Measurements from ENCODE around the gene MYBBP1A. TPM values are rescaled to one million over a fixed set of nuclear protein-coding genes. Genes with fewer than 3 reads are reported as not detected.
A peak's percentile ranks its signal among the peaks of the same experiment; 100 is the strongest.
"Not testable (repeated sequence)": the region's sequence is repeated elsewhere in the genome, so short reads cannot be mapped to it uniquely, and the experiment has no call there.

MYBBP1A gene, protein sequence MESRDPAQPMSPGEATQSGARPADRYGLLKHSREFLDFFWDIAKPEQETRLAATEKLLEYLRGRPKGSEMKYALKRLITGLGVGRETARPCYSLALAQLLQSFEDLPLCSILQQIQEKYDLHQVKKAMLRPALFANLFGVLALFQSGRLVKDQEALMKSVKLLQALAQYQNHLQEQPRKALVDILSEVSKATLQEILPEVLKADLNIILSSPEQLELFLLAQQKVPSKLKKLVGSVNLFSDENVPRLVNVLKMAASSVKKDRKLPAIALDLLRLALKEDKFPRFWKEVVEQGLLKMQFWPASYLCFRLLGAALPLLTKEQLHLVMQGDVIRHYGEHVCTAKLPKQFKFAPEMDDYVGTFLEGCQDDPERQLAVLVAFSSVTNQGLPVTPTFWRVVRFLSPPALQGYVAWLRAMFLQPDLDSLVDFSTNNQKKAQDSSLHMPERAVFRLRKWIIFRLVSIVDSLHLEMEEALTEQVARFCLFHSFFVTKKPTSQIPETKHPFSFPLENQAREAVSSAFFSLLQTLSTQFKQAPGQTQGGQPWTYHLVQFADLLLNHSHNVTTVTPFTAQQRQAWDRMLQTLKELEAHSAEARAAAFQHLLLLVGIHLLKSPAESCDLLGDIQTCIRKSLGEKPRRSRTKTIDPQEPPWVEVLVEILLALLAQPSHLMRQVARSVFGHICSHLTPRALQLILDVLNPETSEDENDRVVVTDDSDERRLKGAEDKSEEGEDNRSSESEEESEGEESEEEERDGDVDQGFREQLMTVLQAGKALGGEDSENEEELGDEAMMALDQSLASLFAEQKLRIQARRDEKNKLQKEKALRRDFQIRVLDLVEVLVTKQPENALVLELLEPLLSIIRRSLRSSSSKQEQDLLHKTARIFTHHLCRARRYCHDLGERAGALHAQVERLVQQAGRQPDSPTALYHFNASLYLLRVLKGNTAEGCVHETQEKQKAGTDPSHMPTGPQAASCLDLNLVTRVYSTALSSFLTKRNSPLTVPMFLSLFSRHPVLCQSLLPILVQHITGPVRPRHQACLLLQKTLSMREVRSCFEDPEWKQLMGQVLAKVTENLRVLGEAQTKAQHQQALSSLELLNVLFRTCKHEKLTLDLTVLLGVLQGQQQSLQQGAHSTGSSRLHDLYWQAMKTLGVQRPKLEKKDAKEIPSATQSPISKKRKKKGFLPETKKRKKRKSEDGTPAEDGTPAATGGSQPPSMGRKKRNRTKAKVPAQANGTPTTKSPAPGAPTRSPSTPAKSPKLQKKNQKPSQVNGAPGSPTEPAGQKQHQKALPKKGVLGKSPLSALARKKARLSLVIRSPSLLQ (N-terminal part only)
- 12.7 TPM for total RNA-seq (2013)
- polyA plus RNA-seq (10 to 100 TPM in 1 of 3 donors, 1 to 10 TPM in 2; 4.2 to 22.3 (median 5.3) TPM), polyA minus RNA-seq (17.9 and 32.4 TPM in 2 replicates), total RNA-seq (2.7 to 20.5 (median 11.1) reads per million in 11 experiments)

DNA sequence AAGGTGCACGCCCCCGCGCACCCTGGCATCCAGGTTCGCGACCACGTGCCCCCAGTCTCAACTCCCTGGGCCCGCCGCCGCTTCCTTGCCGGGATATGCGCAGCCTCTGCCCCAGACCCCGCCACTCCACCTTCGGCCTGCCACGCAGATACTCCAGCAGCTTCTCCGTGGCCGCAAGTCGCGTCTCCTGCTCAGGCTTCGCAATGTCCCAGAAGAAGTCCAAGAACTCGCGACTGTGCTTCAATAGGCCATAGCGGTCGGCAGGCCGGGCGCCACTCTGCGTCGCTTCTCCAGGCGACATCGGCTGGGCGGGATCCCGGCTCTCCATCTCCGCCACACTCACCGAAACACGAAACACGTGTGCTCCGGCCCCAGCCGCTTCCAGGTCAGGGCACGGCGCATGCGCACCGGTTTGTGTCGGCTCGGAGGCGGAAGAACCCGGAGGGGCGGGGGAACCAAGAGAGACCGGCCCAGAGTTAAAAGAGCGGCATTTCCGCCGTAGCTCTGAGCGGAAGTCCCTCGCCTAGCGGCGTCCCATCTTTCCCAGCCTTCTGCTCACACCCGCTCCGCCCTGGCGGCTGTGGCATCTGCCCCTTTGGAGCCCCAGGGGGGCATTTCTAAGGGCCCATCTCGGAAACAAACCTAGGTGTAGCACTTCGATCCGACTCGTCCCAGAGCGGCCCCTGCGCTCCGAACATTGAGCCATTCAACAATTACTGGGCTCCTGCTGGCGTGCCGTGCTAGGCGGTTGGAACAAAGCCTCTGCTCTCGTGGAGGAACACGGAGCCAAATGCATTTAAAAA lies at the start of gene MYBBP1A:
Gene MYBBP1A (minus strand): TSS at position 388 of the 803 bp plus-strand sequence. CDS start 60 bp downstream, at position 328.
- peak; percentile 94 to 96 (median 95) for DNase-seq
- Mint-ChIP-seq H3K4me1 (peaks cover 21% of the 10 kb centered on the region), H3K36me3 (peaks cover 27 to 34% of the 10 kb centered on the region in 2 donors), H3K27ac (peak within 1 kb of the TSS; percentile 86 to 96 (median 95)), H3K27me3 (ENCODE audit: low read depth in 3 of 3) (peaks cover 0 to 2% (median 1%) of the 10 kb centered on the region in 3 donors), H3K9me3 (no peaks in the 10 kb centered on the region), H3K4me3 (peak within 1 kb of the TSS; percentile 91 to 97)
- Histone ChIP-seq H3K4me3 (replicated peaks in 1 of 3; ENCODE audit: low read depth in 2 of 3, low read length in 3 of 3) (peak within 1 kb of the TSS; percentile 70 to 89 (median 87)), H3K79me2 (ENCODE audit: insufficient read depth, low read length) (peaks cover 17% of the 10 kb centered on the region), H4K20me1 (ENCODE audit: insufficient read depth, low read length) (no peaks in the 10 kb centered on the region), H3K9ac (ENCODE audit: insufficient read depth, low read length, poor library complexity, severe bottlenecking) (peak within 1 kb of the TSS; percentile 70), H3K27me3 (ENCODE audit: control insufficient read depth in 2 of 2, insufficient read depth in 2 of 2, low read length in 2 of 2) (no peaks in the 10 kb centered on the region), H3K4me2 (replicated peaks; ENCODE audit: extremely low read depth, low read length, poor library complexity, severe bottlenecking) (peak within 1 kb of the TSS; percentile 96), H3K36me3 (replicated peaks in 1 of 2; ENCODE audit: control insufficient read depth in 1 of 2, insufficient read depth in 2 of 2, low read length in 2 of 2) (peaks cover 28 to 34% of the 10 kb centered on the region in 2 donors), H2AFZ (ENCODE audit: insufficient read depth, low read depth, low read length, poor library complexity, severe bottlenecking) (peak within 1 kb of the TSS; percentile 91), H3K9me3 (replicated peaks in 1 of 2; ENCODE audit: control insufficient read depth in 1 of 2, insufficient read depth in 1 of 2, low read length in 2 of 2) (no peaks in the 10 kb centered on the region), H3K27ac (ENCODE audit: low read depth in 1 of 2, low read length in 2 of 2) (peak within 1 kb of the TSS; percentile 62 to 80), H3K4me1 (ENCODE audit: control insufficient read depth in 1 of 2, insufficient read depth in 2 of 2, low read length in 2 of 2) (peaks cover 19 to 26% of the 10 kb centered on the region in 2 donors)
- under 1% methylated on average over 69 of the region's 69 CpGs for WGBS (ENCODE audit: insufficient coverage)
- intact Hi-C loops (cut with micrococcal nuclease), result loop anchor here in 1 of 2 donors (5.0 kb wide), 1 partner anchor 188 kb away; the partner anchor contains the start of gene UBE2G1
- TF ChIP-seq, protein P1, sequence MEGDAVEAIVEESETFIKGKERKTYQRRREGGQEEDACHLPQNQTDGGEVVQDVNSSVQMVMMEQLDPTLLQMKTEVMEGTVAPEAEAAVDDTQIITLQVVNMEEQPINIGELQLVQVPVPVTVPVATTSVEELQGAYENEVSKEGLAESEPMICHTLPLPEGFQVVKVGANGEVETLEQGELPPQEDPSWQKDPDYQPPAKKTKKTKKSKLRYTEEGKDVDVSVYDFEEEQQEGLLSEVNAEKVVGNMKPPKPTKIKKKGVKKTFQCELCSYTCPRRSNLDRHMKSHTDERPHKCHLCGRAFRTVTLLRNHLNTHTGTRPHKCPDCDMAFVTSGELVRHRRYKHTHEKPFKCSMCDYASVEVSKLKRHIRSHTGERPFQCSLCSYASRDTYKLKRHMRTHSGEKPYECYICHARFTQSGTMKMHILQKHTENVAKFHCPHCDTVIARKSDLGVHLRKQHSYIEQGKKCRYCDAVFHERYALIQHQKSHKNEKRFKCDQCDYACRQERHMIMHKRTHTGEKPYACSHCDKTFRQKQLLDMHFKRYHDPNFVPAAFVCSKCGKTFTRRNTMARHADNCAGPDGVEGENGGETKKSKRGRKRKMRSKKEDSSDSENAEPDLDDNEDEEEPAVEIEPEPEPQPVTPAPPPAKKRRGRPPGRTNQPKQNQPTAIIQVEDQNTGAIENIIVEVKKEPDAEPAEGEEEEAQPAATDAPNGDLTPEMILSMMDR (IDR thresholded peaks at IDR 0.05), result peak; percentile 14

DNA sequence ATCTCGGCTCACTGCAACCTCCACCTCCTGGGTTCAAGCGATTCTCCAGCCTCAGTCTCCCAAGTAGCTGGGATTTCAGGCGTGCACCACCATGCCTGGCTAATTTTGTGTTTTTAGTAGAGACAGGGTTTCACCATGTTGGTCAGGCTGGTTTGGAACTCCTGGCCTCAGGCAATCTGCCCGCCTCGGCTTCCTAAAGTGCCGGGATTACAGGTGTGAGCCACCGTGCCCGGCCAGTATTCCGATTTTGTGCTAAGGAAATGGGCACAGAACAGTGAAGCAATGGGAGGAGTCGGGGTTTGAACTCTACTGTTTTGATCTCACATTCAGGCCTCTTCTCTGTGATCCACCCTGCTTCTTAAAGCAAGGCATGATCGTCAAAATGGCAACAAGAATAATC lies 49.6 kb upstream of the MYBBP1A start:
- H3K4me2 ChIP-seq (replicated peaks; ENCODE audit: extremely low read depth, low read length, poor library complexity, severe bottlenecking); DNase-seq; H3K27ac ChIP-seq (ENCODE audit: low read depth in 1 of 2, low read length in 2 of 2); H3K27me3 ChIP-seq (ENCODE audit: control insufficient read depth in 2 of 2, insufficient read depth in 2 of 2, low read length in 2 of 2); H3K27ac Mint-ChIP-seq; H3K36me3 ChIP-seq (replicated peaks in 1 of 2; ENCODE audit: control insufficient read depth in 1 of 2, insufficient read depth in 2 of 2, low read length in 2 of 2); H3K9ac ChIP-seq (ENCODE audit: insufficient read depth, low read length, poor library complexity, severe bottlenecking); H3K9me3 ChIP-seq (replicated peaks in 1 of 2; ENCODE audit: control insufficient read depth in 1 of 2, insufficient read depth in 1 of 2, low read length in 2 of 2); H4K20me1 ChIP-seq (ENCODE audit: insufficient read depth, low read length); H3K4me3 ChIP-seq (replicated peaks in 1 of 3; ENCODE audit: low read depth in 2 of 3, low read length in 3 of 3); H3K9me3 Mint-ChIP-seq; H2AFZ ChIP-seq (ENCODE audit: insufficient read depth, low read depth, low read length, poor library complexity, severe bottlenecking); H3K4me3 Mint-ChIP-seq; H3K36me3 Mint-ChIP-seq; intact Hi-C loops (cut with micrococcal nuclease); H3K79me2 ChIP-seq (ENCODE audit: insufficient read depth, low read length): not testable (repeated sequence)
- Mint-ChIP-seq H3K27me3 (ENCODE audit: low read depth in 3 of 3) (peaks cover 6 to 12% (median 10%) of the 10 kb centered on the region in 3 donors), H3K4me1 (peaks cover 19% of the 10 kb centered on the region)
- 92% methylated on average over 7 of the region's 11 CpGs for WGBS (ENCODE audit: insufficient coverage)
- H3K4me1 ChIP-seq (ENCODE audit: control insufficient read depth in 1 of 2, insufficient read depth in 2 of 2, low read length in 2 of 2), result peaks cover 15 to 25% of the 10 kb centered on the region in 2 donors
